ENCODE measurements around the gene HCN4.

Gene HCN4

DNA sequence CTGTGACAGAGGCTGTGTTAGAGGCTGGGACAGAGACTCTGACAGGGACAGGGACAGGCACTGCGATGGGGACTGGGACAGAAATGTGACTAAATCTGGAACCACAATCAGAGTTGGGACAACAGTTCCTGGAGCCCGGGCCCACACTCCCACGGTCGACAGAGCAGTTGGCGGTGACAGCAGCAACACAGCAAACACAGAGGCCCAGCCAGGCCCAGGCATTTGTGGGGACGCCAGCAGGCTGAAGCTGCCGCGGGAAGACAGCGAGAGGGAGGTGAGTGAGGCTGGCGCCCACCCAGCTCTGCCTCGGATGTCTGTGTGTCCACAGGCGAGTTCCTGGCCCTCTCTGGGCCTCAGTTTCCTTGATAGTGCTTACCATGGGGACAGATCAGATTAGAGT, 9.3 kb upstream of the HCN4 start:
- DNase-seq (ENCODE audit: low read depth), result no peak

- DNase-seq (ENCODE audit: low read depth), result no peak
Measured at GRCh38 chr15:73375755-73376305, 7.1 kb upstream of the HCN4 start.

GRCh38 chr15:73375012-73375411, 6.3 kb upstream of the HCN4 start:
- DNase-seq (ENCODE audit: low read depth), result no peak

- no peak for DNase-seq (ENCODE audit: low read depth)
Measured at GRCh38 chr15:73374604-73375003, 5.8 kb upstream of the HCN4 start.

- DNase-seq (ENCODE audit: low read depth), result no peak
Measured at GRCh38 chr15:73373221-73373620, 4.5 kb upstream of the HCN4 start.

- DNase-seq (ENCODE audit: low read depth), result no peak
Measured at GRCh38 chr15:73371812-73372211, 3.1 kb upstream of the HCN4 start.

DNA sequence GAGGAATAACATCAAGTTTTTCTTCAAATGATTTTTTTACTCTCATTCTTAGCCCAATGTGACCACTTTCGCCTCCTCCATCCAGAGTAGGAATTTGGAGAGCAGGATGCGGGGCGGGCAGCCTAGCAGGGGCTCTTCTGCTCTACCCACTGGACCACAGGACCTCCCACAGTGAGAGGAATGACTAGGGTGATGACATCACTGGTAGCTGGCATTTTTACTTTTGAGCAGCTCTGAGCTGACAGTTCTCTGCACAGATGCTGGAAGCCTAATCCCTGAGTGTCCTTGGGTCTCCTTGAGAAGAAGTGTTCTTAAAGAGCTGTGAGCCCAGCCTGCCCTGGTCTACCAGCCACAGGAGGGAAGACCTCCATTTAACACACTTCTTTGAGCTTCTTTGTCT, 1.4 kb upstream of the HCN4 start:
- DNase-seq (ENCODE audit: low read depth), result no peak

DNA sequence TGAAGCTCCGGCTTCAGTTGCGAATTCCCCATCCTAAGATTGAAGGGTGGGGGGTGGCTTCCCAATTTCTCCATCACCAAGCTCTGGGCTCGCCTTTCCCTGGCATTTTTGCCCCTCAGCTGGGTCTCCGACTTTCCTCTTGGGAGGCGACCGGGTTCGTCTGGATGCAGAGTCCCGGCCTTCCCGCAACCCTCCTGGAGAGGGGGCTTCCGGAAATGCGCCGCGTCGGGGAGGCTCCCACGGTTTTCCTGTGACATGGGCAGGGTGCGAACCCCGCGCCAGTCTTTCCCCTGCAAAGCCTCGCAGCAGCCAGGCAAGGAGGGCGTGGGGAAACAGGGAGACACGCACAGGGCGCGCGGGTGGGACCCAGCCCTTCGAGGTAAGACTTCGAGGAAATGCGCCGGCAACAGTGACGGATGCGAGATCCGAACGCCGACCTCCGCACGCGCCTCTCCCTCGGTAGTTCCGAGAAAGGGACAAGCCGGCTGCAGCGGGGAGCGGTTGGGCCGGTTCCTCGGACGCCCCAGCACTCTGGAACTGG, 466 bp upstream of the HCN4 start:
- DNase-seq (ENCODE audit: low read depth), result no peak

DNA sequence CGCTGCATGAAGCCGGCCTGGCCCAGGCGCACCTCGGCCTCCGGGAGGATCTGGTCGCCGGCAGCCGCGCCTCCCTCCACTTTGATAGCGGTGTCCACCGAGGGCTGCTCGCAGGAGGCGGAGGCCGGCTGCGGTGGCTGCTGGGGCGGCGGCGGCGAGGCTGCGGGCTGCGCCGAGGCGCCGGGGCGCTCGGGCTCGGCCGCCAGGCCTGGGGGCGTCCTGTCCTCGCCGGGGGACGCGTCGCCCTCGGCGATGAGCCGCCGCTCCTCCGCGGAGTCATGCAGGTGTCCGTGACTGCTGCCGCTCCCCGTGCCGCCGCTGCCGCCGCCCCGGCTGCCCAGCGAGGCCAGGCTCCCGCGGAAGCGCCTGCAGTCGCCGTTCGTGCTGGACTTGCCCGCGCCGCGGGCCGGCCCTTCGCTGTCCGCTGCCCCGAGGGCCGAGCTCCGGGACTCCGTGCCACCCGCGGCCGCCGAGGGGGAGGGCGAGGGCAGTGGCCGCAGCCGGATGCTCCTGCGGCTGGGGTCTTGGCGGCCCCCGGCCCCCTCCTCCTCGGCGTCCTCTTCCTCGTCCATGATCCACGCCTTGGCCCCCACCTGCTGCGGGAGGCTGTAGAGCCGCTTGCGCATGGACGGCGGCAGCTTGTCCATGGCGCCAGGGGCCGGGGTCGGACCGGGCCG, 996 bp downstream of the HCN4 start:
- DNase-seq (ENCODE audit: low read depth), result no peak

DNA sequence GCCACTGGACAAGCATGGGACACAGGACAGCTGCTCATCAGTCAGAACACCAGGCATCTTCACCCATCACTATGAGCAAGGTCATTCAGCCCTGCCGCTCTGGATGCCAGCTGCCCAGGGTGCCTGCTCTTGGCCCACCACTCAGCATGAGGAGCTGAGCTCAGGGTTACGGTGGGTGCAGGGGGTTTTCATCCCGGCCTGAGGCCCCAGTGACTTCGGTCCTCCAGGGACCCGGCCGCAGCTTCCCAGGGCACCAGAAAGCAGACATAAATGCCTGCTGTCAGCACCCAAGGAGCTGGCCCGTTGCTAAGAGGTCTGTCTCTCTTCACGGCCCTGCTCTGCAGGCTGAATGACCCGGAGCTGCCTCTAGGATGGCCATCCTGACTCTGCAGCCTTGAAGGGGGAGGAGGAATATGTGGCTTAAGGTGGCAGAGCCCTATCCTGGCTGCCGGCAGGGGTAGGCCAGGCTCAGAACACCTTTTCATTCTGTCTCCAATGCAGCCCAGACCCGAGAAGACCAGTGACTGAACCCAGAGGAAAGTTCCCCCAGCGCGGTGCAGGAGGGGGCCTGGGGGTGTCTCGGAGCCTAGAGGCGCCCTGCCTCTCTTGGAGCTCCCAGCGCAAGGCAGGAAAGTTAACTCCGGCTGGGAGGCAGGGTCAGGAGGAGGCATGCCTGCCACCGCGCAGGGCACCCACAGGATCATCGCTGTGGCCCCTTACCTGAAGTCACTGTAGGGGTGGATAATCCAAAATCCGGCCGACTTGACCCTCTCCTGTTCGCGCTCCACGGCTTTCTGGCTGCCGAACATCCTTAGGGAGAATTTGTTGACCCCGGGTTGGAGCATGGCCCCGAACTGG, 1.8 kb downstream of the HCN4 start:
- no peak for DNase-seq (ENCODE audit: low read depth)

GRCh38 chr15:73364070-73364469, 4.7 kb downstream of the HCN4 start:
- no peak for DNase-seq (ENCODE audit: low read depth)

GRCh38 chr15:73362900-73363299, 5.9 kb downstream of the HCN4 start:
- no peak for DNase-seq (ENCODE audit: low read depth)

GRCh38 chr15:73361337-73361736, 7.4 kb downstream of the HCN4 start:
- no peak for DNase-seq (ENCODE audit: low read depth)

GRCh38 chr15:73359651-73360050, 9.1 kb downstream of the HCN4 start:
- no peak for DNase-seq (ENCODE audit: low read depth)

DNA sequence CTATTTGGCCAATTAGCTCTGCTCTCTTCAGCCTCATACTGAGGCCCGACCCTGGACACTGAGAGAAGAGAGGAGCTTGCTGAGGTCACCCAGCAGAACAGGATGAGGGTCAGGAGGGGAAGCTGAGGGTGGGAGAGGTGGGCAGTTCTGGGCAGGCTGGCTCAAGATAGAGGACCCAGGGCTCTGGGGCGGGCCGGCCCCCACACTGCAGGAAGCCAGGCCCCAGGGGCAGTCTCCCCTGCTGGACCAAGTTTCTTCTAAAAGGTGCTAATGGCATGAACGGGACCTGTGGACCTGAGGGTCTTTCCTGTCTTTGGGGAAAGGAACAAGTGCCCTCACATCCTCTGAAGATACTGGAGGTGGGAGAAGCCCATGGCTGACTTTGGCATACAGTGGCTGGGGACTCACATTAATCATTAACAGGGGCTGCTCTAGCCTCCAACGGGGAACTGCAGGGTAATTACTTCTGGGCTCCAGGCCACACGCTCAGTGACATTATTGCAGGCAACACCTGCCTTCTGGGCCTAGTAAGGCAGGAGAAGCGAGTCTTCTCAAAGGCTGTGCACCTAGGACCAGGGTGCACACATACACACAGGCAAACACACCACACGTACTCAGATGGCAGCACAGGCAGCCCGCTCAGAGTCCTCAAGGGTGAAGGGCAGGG, 10.6 kb downstream of the HCN4 start:
- no peak for DNase-seq (ENCODE audit: low read depth)

GRCh38 chr15:73355612-73356265, 13.0 kb downstream of the HCN4 start:
- DNase-seq (ENCODE audit: low read depth), result no peak

- no peak for DNase-seq (ENCODE audit: low read depth)
Measured at GRCh38 chr15:73354241-73354640, 14.5 kb downstream of the HCN4 start.

DNA sequence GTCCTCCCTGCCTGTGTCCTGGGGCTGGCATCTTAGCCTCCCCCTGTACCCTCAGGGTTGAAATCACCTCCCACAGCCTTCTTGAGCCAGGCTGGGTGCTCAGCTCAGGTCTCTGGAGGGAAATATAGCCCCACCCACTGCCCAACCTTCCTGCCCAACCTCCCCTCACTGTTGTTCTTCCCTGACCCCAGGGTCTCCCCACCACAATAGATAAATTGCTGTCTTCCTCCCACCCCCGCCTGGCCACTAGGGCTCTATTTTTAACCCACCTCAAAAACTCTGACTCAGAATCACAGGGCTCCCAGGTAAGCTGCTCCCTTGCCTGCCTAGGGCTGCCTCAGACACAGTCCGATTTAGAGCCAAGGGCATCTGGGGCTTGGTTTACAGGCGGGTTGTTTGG, 15.0 kb downstream of the HCN4 start:
- no peak for DNase-seq (ENCODE audit: low read depth)

- no peak for DNase-seq (ENCODE audit: low read depth)
Measured at GRCh38 chr15:73352082-73352481, 16.7 kb downstream of the HCN4 start.

DNA sequence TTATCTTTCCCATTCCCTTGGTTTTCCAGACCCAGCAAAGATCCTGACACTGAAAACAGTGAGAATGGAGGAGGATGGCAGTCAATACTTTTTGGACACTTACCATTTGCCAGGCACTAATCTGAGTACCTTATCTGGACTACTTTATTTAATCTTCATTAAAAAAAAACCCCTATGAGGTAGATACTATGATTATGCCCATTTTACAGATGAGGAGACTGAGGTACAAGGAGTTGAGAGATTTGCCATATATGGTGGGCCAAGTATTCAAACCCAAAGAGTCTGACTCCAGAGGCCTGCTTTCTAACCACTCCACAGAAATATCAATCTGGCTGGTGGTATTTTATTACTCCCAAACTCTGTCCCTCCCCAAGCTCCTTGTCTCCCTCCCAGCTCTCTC, 19.6 kb downstream of the HCN4 start:
- no peak for DNase-seq (ENCODE audit: low read depth)

DNA sequence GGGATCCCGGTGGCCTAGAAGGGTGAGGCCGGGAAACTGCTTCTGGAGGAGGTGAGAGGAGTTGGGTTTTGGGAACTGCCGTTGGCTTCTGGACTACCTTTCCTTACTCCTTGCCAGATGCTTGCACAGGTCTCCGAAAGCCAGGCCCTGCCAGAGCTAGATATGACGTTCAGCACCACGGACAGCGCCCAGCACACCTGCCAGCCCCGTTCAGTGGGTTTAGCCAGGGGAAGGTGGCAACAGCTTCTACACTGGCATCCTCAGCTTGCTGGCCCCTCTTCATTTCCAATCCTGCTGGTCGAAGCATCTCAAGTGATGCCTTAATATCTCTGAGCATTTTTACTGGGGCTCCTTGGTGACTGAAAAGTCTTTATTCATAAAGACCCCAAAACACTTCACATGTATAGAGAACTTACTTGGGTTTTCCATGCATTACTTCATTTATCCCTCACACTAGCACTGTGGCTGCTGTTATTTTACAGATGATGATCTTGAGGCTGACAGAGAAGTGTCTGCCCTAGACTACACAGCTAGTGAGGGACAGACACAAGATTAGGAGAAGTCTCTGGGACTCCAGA, 21.9 kb downstream of the HCN4 start:
- DNase-seq (ENCODE audit: low read depth), result peak; percentile 19

GRCh38 chr15:73345658-73346057, 23.1 kb downstream of the HCN4 start:
- no peak for DNase-seq (ENCODE audit: low read depth)

All from stimulated activated CD4-positive, alpha-beta T cell treated with anti-CD3 and anti-CD28 coated beads, Interleukin-2, amount 100 ng/mL, for 4 hours (primary cell).